NOMO-1 treated with DMSO at 0.1 percent for 48 hours (cell line): ENCODE data around the gene TNFRSF19.

ENCODE experiments used
- DNase-seq: peaks from one replicate; lab custom pipeline; 2025; ENCODE audit not compliant: unreplicated experiment; lab: John Stamatoyannopoulos, UW

The TNFRSF19 gene

DNA sequence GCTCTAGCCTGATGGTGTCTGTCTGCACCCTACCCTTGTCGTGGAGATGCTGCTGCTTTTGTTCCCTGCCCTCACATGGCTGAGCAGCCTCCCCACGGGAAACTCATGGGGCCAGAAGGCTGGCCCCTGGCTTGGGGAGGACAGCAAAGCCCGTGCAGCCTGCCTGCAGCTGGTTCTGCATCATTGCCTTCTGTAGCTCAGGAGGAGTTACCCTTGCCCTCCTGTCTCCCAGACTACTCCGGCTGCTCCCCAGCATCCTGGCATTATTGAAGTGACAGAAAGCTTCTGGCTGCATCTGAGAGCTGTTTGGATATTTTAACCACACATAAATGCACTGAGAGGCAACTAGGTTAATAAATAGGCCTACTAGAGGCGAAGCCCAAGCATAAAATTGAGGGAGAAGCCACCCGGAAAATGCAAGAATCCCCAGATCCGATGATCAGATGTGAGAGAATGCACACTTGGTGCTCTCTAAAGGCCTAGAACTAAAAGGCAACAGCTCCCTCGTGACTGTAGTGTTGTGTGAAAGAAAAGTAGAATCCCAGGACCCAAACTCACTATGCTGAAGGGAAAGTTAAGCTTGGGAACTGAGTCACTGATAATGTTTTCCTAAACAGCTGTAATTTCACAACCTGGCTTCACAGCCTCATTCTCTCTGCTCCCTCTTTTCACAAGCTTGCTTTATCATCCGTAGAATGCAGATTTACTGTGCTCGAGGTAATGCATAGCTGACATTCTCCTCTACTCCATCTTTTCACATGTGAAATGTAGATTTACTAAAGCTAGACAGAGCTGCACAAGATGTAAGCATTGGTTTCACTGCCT is 110.8 kb downstream of the TNFRSF19 start:
- no peak for DNase-seq

- no peak for DNase-seq
Observed at GRCh38 chr13:23683084-23683483, 112.9 kb downstream of the TNFRSF19 start.

- DNase-seq = no peak
Observed at GRCh38 chr13:23684647-23685046, 114.4 kb downstream of the TNFRSF19 start.

DNA sequence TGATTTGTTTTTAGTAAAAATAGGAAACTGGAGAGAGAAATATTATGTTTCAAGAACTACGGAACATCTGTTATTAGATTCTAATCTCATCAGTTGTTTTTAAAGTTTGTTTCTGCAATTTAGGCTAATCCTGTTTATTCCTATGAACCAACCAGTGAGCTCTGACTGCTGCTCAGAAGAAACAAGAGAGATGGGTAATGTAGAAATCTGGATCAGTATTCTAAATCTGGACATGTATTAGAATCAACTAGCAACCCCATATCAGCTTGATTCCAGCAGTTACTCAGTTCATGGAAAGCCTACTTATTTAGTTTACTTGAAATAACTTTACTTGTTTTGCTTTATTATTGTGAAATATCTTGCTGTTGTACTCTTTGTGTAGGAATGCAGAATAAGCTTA is 115.2 kb downstream of the TNFRSF19 start:
- no peak for DNase-seq

GRCh38 chr13:23686948-23687347 is 116.7 kb downstream of the TNFRSF19 start:
- no peak for DNase-seq

DNA sequence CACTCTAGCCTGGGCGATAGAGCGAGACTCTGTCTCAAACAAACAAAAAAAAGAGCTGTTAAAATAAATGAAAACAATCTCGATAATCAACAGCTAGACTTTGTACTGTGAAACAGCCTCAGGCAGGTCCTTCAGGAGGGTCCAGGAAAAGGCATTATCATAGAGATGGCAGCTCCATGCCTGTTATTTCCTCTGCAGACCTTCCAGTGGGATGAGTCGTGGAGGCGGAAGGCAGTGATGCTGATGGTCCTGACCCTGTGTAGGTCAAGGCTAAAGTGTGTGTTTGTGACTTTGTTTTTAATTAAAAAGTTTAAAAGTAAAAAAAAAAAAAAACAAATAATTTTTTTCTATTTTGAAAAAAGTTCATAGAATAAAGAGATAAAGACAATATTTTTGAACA is 117.4 kb downstream of the TNFRSF19 start:
- DNase-seq = no peak

GRCh38 chr13:23688336-23688735 is 118.1 kb downstream of the TNFRSF19 start:
- DNase-seq = no peak

DNA sequence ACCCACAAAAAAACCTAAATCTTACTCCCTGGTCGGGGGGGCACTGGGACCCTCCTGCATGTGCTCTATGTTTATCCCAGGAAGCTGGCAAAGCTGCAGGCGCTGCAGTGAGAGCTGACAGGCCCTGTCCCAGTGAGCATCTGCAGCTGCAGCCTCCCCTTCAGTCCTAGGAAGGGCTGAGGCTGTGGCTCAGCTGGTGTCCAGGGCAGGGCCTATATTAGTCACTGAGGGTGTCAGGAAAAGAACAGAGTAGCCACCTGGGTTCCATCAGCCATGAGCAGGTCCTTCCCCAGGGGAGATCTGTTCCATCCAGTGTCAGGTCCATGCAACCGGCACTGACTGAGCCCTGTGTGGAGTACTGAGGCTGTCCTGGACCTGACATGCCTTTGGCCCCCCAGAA is 120.5 kb downstream of the TNFRSF19 start:
- no peak for DNase-seq

GRCh38 chr13:23692816-23693215 is 122.6 kb downstream of the TNFRSF19 start:
- DNase-seq = no peak

DNA sequence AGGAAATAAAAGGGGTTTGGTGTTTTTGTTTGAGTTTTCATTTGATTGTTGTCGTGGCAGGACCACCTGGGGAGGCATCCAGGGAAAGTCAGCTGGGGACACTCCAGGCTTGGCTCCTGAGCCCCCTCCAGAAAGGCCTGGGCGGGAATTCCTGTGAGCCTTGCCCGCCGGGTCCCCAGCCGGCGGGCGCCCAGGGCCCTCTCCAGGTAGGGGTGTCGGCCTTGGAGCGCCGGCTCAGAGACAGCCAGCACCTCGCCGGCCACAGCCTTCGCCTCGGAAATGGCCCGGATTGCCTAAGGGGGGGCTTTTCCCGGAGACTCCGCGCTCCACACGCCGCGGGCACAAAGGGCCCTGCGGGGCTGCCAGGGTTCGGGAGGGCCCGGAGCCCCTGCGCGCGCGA is 125.0 kb downstream of the TNFRSF19 start:
- no peak for DNase-seq

- no peak for DNase-seq
Observed at GRCh38 chr13:23695711-23696464, 125.7 kb downstream of the TNFRSF19 start.

- DNase-seq = no peak
Observed at GRCh38 chr13:23696610-23697009, 126.4 kb downstream of the TNFRSF19 start.

DNA sequence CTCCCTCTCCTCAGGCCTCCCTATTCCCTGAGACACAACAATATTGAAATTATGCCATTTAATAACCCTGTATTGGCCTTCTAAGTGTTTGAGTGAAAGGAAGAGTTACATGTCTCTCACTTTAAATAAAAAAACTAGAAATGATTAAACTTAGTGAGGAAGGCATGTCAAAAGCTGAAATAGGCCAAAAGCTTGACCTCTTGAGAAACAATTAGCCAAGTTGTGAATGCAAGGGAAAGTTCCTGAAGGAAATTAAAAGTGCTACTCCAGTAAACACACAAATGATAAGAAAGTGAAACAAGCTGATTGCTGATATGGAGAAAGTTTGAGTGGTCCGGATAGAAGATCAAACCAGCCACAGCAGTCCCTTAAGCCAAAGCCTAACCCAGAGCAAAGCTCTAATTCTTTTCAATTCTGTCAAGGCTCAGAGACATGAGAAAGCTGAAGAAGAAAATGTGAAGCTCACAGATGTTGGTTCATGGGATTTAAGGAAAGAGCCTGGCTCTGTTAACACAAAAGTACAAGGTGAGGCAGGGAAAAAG is 127.6 kb downstream of the TNFRSF19 start:
- DNase-seq = no peak

DNA sequence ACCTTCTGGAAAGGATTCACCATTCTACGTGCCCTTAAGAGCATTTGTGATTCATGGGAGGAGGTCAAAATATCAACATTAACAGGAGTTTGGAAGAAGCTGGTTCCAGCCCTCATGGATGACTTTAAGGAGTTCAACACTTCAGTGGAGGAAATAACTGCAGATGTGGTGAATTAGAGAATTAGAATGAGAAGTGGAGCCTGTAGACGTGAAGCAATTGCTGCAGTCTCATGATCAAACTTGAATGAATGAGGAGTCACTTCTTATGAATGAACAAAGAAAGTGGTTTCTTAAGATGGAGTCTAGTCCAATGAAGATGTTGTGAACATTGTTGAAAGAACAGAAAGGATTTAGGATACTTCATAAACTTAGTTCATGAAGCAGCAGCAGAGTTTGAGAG is 129.1 kb downstream of the TNFRSF19 start:
- no peak for DNase-seq

GRCh38 chr13:23701186-23701585 is 131.0 kb downstream of the TNFRSF19 start:
- DNase-seq = no peak

DNA sequence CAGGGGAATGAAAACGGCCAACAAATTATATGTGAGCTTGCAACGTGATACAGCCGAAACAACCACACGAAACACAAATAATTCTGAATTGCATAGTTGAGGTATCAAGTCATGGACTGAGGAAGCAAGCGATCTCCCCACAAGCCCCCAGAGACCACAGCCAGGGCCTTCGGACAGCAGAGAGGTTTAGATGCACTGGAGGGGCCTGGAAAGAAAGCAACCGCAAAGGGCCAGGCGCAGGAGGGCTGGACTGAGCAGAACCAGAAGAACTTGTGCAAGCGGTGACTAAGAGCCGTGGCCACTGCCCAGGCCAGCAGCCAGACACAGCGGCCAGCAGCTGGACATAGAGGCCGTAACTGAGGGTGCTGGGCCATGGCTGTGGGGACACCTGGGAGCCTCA is 131.4 kb downstream of the TNFRSF19 start:
- no peak for DNase-seq

DNA sequence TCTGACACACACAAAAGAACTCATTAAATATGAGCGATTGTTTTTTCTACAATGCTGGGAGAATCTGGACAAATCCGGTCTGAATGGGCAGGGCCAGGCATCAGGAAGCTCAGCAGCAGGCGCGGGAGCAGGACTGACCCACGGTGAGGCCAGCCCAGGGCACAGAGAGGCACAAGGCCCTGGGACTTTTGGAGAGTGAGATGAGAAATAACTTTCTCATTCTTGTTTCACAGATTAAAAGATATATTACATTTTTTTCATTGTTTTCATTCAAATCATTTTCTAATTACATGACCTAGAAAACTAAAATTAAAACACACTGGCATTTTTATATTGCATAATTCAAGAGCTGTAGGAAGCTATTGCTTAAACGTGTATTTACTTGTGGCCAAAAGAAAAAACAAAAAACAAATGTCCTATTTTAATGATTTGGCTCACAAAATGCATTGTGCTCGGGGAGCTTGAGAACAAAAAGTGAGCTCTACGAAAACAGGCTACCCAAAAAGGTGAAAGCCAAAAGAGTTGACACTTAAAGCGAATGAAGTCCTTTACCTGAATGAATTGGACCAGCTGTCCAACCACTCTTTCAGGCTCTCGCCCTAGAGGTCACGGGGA is 133.1 kb downstream of the TNFRSF19 start:
- no peak for DNase-seq

- DNase-seq = no peak
Observed at GRCh38 chr13:23705583-23705982, 135.4 kb downstream of the TNFRSF19 start.

GRCh38 chr13:23707674-23708073 is 137.5 kb downstream of the TNFRSF19 start:
- DNase-seq = no peak

DNA sequence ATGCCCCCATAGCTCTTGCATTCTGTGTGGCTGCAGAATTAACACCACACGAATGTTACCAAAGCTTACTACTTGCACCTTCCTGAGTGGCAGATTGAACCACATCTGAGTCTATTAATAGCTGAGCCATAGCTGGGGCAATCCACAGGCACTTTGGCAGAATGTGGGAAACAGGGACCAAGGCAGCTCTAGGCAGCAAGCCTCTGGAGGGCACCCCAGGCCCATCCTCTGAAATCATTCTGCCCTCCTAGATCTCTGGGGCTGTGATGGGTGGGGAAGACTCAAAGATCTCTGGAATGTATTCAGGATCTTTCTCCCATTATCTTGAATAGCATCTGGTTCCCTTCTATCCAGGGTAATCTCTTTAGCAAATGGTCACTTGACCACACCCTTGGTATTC is 139.3 kb downstream of the TNFRSF19 start:
- DNase-seq = no peak

GRCh38 chr13:23710366-23710765 is 140.2 kb downstream of the TNFRSF19 start:
- no peak for DNase-seq

GRCh38 chr13:23711355-23711754 is 141.1 kb downstream of the TNFRSF19 start:
- no peak for DNase-seq
